Measurements from ENCODE around the gene SUPT5H. TPM values are rescaled to one million over a fixed set of nuclear protein-coding genes. Genes with fewer than 3 reads are reported as not detected.

SUPT5H gene
- total RNA-seq, 1 donor from 2014 or later: 200 TPM

DNA sequence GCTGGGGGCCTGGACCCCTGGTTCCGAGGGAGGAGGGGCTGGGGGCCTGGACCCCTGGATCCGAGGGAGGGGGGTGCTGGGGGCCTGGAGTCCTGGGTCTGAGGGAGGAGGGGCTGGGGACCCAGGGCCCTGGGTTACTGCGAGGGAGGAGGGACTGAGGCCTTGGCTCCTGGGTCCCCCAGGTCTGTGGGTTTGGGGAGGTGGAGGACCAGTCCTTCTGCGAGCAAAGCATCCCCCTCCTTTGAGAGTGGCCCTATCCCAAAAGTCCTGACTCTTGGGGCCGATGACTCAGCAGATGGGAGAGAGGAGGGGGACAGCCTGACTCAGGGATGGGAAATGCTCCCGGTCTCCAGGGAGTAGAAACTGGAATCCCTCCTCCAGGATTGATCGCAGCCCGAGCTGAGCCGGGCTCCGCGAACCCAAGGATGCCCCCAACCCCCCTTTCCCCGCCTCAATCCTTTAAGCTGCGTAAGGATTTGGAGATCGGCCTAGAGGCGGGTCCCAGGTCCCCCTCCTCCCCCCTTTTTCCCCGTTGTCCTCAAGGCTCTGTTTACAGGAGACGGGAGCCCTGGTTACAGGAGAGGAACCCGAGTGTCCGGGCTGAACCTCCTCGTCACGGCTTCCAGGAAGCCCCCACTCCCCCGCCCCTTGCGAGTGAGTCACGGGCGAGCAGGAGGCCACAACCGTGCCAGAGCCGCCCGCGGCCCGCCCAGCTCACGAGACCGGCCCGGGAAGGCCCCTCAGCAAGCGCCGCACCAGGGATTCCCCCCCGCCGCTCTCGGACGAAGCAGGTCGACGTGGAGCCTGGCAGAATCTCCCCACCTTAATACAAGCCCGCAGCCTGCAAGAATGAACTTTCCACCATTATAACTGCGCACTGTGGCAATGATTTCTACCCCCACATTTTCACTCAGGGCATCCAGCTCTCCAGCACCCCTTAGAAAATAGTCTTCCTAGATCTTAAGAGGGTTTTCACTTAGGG is 41.8 kb upstream of the SUPT5H start:
- Mint-ChIP-seq H3K36me3 (ENCODE audit: low read depth) (peaks cover 28% of the 10 kb centered on the region), H3K27ac (peak overlapping the region; percentile 91), H3K4me1 (peaks cover 74% of the 10 kb centered on the region), H3K4me3 (peak overlapping the region; percentile 89), H3K27me3 (no peaks in the 10 kb centered on the region), H3K9me3 (no peaks in the 10 kb centered on the region)
- TF ChIP-seq, protein P1, sequence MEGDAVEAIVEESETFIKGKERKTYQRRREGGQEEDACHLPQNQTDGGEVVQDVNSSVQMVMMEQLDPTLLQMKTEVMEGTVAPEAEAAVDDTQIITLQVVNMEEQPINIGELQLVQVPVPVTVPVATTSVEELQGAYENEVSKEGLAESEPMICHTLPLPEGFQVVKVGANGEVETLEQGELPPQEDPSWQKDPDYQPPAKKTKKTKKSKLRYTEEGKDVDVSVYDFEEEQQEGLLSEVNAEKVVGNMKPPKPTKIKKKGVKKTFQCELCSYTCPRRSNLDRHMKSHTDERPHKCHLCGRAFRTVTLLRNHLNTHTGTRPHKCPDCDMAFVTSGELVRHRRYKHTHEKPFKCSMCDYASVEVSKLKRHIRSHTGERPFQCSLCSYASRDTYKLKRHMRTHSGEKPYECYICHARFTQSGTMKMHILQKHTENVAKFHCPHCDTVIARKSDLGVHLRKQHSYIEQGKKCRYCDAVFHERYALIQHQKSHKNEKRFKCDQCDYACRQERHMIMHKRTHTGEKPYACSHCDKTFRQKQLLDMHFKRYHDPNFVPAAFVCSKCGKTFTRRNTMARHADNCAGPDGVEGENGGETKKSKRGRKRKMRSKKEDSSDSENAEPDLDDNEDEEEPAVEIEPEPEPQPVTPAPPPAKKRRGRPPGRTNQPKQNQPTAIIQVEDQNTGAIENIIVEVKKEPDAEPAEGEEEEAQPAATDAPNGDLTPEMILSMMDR (IDR thresholded peaks at IDR 0.05): no peak
- ATAC-seq (ENCODE audit: low read depth): peak; percentile 38
- POLR2A ChIA-PET: interaction anchor here (0.5 to 6.9 kb wide), 15 partner anchors 8 to 1476 kb away, joined by 3 to 114 read pairs (median 8); partner anchors contain the start of genes CATSPERG, EIF3K, GMFG and MED29
- CTCF ChIA-PET: interaction anchor here (1.2 to 1.6 kb wide), 2 partner anchors 8 to 129 kb away, joined by 3 to 12 read pairs; partner anchors contain the start of gene PLEKHG2
- intact Hi-C loops (cut with micrococcal nuclease): no loop called here
- DNase-seq: peak; percentile 93

DNA sequence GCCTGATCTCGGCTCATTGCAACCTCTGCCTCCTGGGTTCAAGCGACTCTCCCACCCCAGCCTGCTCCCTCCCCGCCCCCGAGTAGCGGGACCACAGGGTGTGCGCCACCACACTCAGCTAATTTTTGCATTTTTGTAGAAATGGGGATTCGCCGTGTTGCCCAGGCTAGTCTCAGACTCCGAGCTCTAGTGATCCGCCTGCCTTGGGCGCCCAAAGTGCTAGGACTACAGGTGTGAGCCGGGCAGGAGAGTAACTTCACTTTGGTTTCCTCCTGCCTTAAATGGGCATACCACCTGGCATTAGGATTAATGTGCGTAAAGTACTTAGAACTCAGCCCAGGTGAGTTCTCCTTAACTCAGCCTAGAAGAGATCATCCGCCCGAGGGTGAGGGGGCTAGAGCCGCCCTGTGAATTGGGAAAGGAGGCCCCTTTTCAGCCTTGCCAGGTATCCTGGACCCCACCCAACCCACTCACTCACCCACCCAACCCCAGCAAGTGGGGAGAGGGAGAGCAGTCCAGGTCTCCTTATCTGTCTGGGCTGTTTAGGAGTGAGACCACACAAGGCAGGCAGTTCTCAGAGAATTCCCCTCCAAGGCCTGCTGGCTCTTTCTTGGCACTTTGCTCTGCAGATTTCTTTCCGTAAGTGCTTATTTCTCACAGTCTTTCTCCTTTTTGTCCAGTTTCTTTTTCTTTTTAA is 40.0 kb upstream of the SUPT5H start:
- ChIA-PET POLR2A (interaction anchor here (0.5 to 6.9 kb wide), 15 partner anchors 7 to 1393 kb away, joined by 3 to 213 read pairs (median 6); partner anchors contain the start of genes EID2B, MED29, NUMBL and PAF1), CTCF (no interaction called here)
- no peaks in the 10 kb centered on the region for H3K9me3 Mint-ChIP-seq
- peak overlapping the region; percentile 91 for H3K27ac Mint-ChIP-seq
- H3K4me3 Mint-ChIP-seq: peak overlapping the region; percentile 89
- peaks cover 65% of the 10 kb centered on the region for H3K4me1 Mint-ChIP-seq
- ATAC-seq (ENCODE audit: low read depth) (no peak), DNase-seq (no peak)
- no peaks in the 10 kb centered on the region for H3K27me3 Mint-ChIP-seq
- intact Hi-C loops (cut with micrococcal nuclease): loop anchor here (5.0 kb wide), 1 partner anchor 553 kb away; no protein-coding TSS in a partner anchor
- peaks cover 29% of the 10 kb centered on the region for H3K36me3 Mint-ChIP-seq (ENCODE audit: low read depth)
- TF ChIP-seq, protein P1 (IDR thresholded peaks at IDR 0.05): no peak

DNA sequence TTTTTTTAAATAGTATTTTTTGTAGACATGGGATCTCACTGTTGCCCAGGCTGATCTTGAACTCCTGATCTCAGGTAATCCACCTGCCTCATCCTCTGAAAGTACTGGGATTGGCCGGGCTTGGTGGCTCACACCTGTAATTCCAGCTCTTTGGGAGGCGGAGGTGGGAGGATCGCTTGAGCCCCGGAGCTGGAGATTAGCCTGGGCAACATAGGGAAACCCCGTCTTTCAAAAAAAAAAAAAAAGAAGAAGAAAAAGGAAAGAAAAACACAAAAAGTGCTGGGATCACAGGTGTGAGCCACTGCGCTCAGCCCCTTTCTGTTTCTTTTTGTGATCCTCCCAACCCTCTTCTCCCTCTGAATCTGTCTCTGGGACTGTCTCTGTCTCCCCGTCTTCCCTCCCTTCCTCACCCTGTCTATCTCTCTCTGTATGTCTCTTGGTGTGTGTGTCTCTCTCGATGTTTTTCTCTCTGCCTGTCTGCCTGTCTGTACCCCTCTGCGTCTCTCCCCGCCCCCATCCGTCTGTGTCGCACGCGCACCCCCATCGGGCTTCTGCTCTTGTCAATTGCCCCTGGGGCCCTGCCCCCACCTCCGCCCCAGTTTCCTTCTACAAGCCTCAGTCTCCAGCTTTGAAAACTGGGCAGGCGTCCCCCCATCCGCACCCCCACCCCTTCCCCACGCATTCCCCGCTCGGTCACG is 39.3 kb upstream of the SUPT5H start:
- ATAC-seq (ENCODE audit: low read depth) (peak; percentile 4), DNase-seq (peak; percentile 73)
- ChIA-PET POLR2A (interaction anchor here (0.5 to 6.9 kb wide), 18 partner anchors 8 to 1284 kb away, joined by 3 to 213 read pairs (median 4); partner anchors contain the start of genes DLL3, EID2B, GMFG and MED29), CTCF (interaction anchor here (0.6 to 3.7 kb wide), 2 partner anchors 8 to 13 kb away, joined by 3 to 39 read pairs; no protein-coding TSS in a partner anchor)
- Mint-ChIP-seq H3K9me3 (no peaks in the 10 kb centered on the region), H3K4me1 (peaks cover 65% of the 10 kb centered on the region), H3K27ac (peak overlapping the region; percentile 91), H3K36me3 (ENCODE audit: low read depth) (peaks cover 29% of the 10 kb centered on the region), H3K27me3 (no peaks in the 10 kb centered on the region), H3K4me3 (peak overlapping the region; percentile 89)
- TF ChIP-seq, protein P1 (IDR thresholded peaks at IDR 0.05): no peak
- intact Hi-C loops (cut with micrococcal nuclease): loop anchor here (5.0 kb wide), 1 partner anchor 554 kb away; no protein-coding TSS in a partner anchor

DNA sequence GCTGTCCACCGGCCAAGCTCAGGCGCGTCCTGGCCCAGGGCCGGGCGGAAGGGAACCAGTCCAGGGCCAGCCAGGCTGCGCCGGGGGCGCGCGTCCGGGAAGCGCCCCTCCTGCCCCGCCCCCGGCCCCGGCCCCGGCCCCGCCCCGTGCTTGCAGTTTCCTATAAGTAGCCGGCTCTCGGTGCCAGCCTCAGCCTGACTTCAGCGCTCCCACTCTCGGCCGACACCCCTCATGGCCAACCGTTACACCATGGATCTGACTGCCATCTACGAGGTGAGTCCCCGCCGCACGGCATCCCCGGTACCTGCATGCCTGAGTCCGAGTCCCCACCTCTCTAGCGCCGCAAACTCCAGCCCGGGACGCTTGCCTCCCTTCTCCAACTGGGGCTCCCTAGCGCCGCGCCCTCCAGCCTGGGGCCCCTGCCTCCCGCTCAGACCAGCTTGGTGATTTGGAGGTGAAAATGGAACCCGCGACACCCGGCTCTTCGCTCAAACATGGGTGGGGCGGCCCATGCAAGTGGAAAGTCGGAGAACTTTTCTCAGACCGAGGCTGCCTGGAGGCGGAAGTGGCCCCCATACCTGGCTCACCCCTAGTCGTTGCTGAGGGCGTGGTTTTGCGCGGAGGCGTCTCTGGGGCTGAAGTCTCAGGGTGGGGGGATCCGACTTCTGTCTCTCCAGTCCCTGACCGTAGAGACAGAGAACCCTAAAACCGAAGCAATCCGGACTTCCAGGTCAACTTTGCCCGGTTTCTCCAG is 38.5 kb upstream of the SUPT5H start, which contains the start of gene ZFP36:
TSS of gene ZFP36 (plus strand) at position 192 of the 754 bp plus-strand sequence. CDS start at position 250, 58 bp downstream.
- H3K4me3 Mint-ChIP-seq: peak within 1 kb of the TSS; percentile 89

More for the DNA sequence above, 38.5 kb upstream of the SUPT5H start, which contains the start of gene ZFP36:
- DNase-seq: peak; percentile 83
- Mint-ChIP-seq H3K9me3 (no peaks in the 10 kb centered on the region), H3K27me3 (no peaks in the 10 kb centered on the region), H3K27ac (peak within 1 kb of the TSS; percentile 91), H3K4me1 (peaks cover 65% of the 10 kb centered on the region), H3K36me3 (ENCODE audit: low read depth) (peaks cover 30% of the 10 kb centered on the region)
- CTCF ChIA-PET: interaction anchor here (0.6 to 3.7 kb wide), 2 partner anchors 9 to 14 kb away, joined by 3 to 39 read pairs; no protein-coding TSS in a partner anchor
- peak; percentile 25 for ATAC-seq (ENCODE audit: low read depth)
- intact Hi-C loops (cut with micrococcal nuclease): loop anchor here (5.0 kb wide), 1 partner anchor 555 kb away; no protein-coding TSS in a partner anchor
- POLR2A ChIA-PET: interaction anchor here (0.5 to 6.9 kb wide), 17 partner anchors 8 to 1180 kb away, joined by 3 to 213 read pairs (median 5); partner anchors contain the start of genes DLL3, GMFG, MED29 and PAF1
- TF ChIP-seq, protein P1 (IDR thresholded peaks at IDR 0.05): no peak
